ENCODE results near the gene RPUSD2. TPM values are rescaled to one million over a fixed set of nuclear protein-coding genes. Genes with fewer than 3 reads are reported as not detected.

RPUSD2 gene
- total RNA-seq, 1 experiment from 2014 or later: 24.4 TPM

- H3K9me3 ChIP-seq (ENCODE audit: low read length): no peaks in the 10 kb centered on the region
- no peaks in the 10 kb centered on the region for H4K20me1 ChIP-seq (ENCODE audit: low read length)
- no TSS peak for BruUV-seq (replicated peaks)
- no peak for ATAC-seq
- no peak overlapping the region for H3K4me2 ChIP-seq (ENCODE audit: low read length)
- DNase-seq: no peak
- CTCF ChIA-PET: no interaction called here
- H2AFZ ChIP-seq (ENCODE audit: low read length): no peak overlapping the region
- H3K9me2 ChIP-seq (replicated peaks; ENCODE audit: low read length): no peaks in the 10 kb centered on the region
- H3K36me3 ChIP-seq (ENCODE audit: low read depth, low read length): peaks cover 18% of the 10 kb centered on the region; the same call in 1 of the 2 replicates
- H3K27ac ChIP-seq (ENCODE audit: low read length): no peak overlapping the region
- no peaks in the 10 kb centered on the region for H3K27me3 ChIP-seq (ENCODE audit: low read length)
- intact Hi-C loops (cut with micrococcal nuclease): no loop called here
- no peaks in the 10 kb centered on the region for H3F3A ChIP-seq (ENCODE audit: low read length, unreplicated experiment)
- H3K79me2 ChIP-seq (ENCODE audit: low read length): no peaks in the 10 kb centered on the region
- POLR2A ChIA-PET (ENCODE audit: unreplicated experiment): no interaction called here
- no peak overlapping the region for H3K9ac ChIP-seq (ENCODE audit: low read length)
- H3K4me3 ChIP-seq (ENCODE audit: low read length): no peak overlapping the region
- H3K4me1 ChIP-seq (ENCODE audit: insufficient read depth, low read length): no peaks in the 10 kb centered on the region
- TF ChIP-seq EZH2phosphoT487 (IDR thresholded peaks at IDR 0.05; ENCODE audit: borderline replicate concordance, low read length): no peak
- no peak for TF ChIP-seq EZH2 (IDR thresholded peaks at IDR 0.05; ENCODE audit: low read length, unreplicated experiment)
Observed at GRCh38 chr15:40613080-40613479, 44.0 kb downstream of the RPUSD2 start.

GRCh38 chr15:40618023-40618422 lies 48.9 kb downstream of the RPUSD2 start:
- no peaks in the 10 kb centered on the region for H3K27me3 ChIP-seq (ENCODE audit: low read length)
- H3K36me3 ChIP-seq (ENCODE audit: low read depth, low read length): peaks cover 25% of the 10 kb centered on the region
- ChIA-PET POLR2A (ENCODE audit: unreplicated experiment) (no interaction called here), CTCF (no interaction called here)
- H3K27ac ChIP-seq (ENCODE audit: low read length): no peak overlapping the region
- no peaks in the 10 kb centered on the region for H3K4me1 ChIP-seq (ENCODE audit: insufficient read depth, low read length)
- no peaks in the 10 kb centered on the region for H4K20me1 ChIP-seq (ENCODE audit: low read length)
- H3K79me2 ChIP-seq (ENCODE audit: low read length): no peaks in the 10 kb centered on the region
- H3K4me2 ChIP-seq (ENCODE audit: low read length): no peak overlapping the region
- no peaks in the 10 kb centered on the region for H3K9me3 ChIP-seq (ENCODE audit: low read length)
- H3K9me2 ChIP-seq (replicated peaks; ENCODE audit: low read length): no peaks in the 10 kb centered on the region
- ATAC-seq: no peak
- no peak for DNase-seq
- no peak overlapping the region for H2AFZ ChIP-seq (ENCODE audit: low read length)
- H3K4me3 ChIP-seq (ENCODE audit: low read length): no peak overlapping the region
- H3K9ac ChIP-seq (ENCODE audit: low read length): no peak overlapping the region
- no TSS peak for BruUV-seq (replicated peaks)
- H3F3A ChIP-seq (ENCODE audit: low read length, unreplicated experiment): no peaks in the 10 kb centered on the region
- TF ChIP-seq EZH2phosphoT487 (IDR thresholded peaks at IDR 0.05; ENCODE audit: borderline replicate concordance, low read length): no peak
- no peak for TF ChIP-seq CTCF (conservative IDR thresholded peaks at IDR 0.05; ENCODE audit: low read depth, low read length)
- no peak for TF ChIP-seq EZH2 (IDR thresholded peaks at IDR 0.05; ENCODE audit: low read length, unreplicated experiment)
- intact Hi-C loops (cut with micrococcal nuclease): no loop called here

- H2AFZ ChIP-seq (ENCODE audit: low read length): no peak overlapping the region
Observed at GRCh38 chr15:40618906-40619305, 49.8 kb downstream of the RPUSD2 start.

More at GRCh38 chr15:40618906-40619305, 49.8 kb downstream of the RPUSD2 start:
- TF ChIP-seq EZH2 (IDR thresholded peaks at IDR 0.05; ENCODE audit: low read length, unreplicated experiment) (no peak), CTCF (conservative IDR thresholded peaks at IDR 0.05; ENCODE audit: low read depth, low read length) (no peak), EZH2phosphoT487 (IDR thresholded peaks at IDR 0.05; ENCODE audit: borderline replicate concordance, low read length) (no peak)
- peak; percentile 38 for DNase-seq
- Histone ChIP-seq H3K4me1 (ENCODE audit: insufficient read depth, low read length) (no peaks in the 10 kb centered on the region), H3K4me2 (ENCODE audit: low read length) (no peak overlapping the region), H3K4me3 (ENCODE audit: low read length) (no peak overlapping the region), H3K79me2 (ENCODE audit: low read length) (no peaks in the 10 kb centered on the region), H3K36me3 (ENCODE audit: low read depth, low read length) (peaks cover 25% of the 10 kb centered on the region), H3K27ac (ENCODE audit: low read length) (no peak overlapping the region), H3K9me2 (replicated peaks; ENCODE audit: low read length) (no peaks in the 10 kb centered on the region), H3K9me3 (ENCODE audit: low read length) (no peaks in the 10 kb centered on the region), H4K20me1 (ENCODE audit: low read length) (no peaks in the 10 kb centered on the region), H3F3A (ENCODE audit: low read length, unreplicated experiment) (no peaks in the 10 kb centered on the region), H3K9ac (ENCODE audit: low read length) (no peak overlapping the region), H3K27me3 (ENCODE audit: low read length) (no peaks in the 10 kb centered on the region)
- CTCF ChIA-PET: no interaction called here
- intact Hi-C loops (cut with micrococcal nuclease): no loop called here
- no TSS peak for BruUV-seq (replicated peaks)
- POLR2A ChIA-PET (ENCODE audit: unreplicated experiment): no interaction called here
- no peak for ATAC-seq
